DMS79 (cell line): Measurements from ENCODE around the gene ACP5.
A peak's percentile ranks its signal among the peaks of the same experiment; 100 is the strongest.

Experiments used
- DNase-seq: peaks from one replicate; lab custom pipeline; 2025; lab: John Stamatoyannopoulos, UW

ACP5 gene

GRCh38 chr19:11547929-11548700, 29.3 kb downstream of the ACP5 start:
- no peak for DNase-seq

GRCh38 chr19:11541238-11541637, 36.2 kb downstream of the ACP5 start:
- DNase-seq = no peak

GRCh38 chr19:11540645-11541044, 36.8 kb downstream of the ACP5 start:
- DNase-seq = no peak

DNA sequence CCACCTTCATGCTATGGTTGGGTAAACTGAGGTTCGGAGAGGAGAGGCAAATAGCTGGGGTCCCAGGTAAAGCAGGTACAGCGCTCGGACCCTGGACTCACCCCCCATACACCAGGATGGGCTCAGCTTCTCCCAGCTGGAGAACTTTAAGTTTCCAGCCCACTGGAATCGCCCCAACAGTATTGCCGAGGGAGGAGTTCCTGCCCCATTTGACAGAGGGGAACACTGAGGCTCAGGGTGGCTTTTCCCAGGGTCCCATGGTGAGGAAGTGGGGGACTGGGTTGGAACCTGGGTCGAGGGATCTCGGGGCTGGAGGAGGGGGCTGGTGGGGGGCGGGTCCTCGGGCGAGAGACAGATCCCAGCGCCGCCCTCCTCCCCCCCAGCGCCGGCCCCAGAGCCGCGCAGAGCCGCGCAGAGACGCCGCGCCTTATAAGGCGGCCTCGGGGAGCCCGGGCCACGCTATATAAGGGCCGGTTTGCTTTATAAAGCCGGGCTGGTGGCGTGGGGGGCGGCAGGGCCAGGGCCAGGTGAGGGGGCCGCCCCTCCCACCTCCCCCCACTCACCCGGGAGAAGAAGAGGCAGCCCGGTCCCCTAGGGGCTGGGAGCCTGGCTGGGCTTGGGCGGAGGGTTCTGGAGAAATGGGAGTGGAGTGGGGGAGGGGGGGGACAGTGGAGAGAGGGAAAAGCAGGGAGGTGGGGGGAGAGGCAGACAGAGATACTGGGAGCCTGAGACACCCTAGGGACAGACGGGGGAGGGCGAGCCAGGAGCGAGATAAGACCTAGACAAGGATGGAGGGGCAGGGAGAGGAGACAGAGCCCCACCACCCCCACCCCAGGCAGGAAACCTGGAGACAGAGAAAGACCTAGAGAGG, 37.7 kb downstream of the ACP5 start:
- no peak for DNase-seq

GRCh38 chr19:11538232-11539036, 39.0 kb downstream of the ACP5 start, which contains the start of gene CNN1:
Gene CNN1, plus strand, starts transcription at chr19:11538851. Its CDS starts 77 bp downstream, at chr19:11538928.
- no peak for DNase-seq

DNA sequence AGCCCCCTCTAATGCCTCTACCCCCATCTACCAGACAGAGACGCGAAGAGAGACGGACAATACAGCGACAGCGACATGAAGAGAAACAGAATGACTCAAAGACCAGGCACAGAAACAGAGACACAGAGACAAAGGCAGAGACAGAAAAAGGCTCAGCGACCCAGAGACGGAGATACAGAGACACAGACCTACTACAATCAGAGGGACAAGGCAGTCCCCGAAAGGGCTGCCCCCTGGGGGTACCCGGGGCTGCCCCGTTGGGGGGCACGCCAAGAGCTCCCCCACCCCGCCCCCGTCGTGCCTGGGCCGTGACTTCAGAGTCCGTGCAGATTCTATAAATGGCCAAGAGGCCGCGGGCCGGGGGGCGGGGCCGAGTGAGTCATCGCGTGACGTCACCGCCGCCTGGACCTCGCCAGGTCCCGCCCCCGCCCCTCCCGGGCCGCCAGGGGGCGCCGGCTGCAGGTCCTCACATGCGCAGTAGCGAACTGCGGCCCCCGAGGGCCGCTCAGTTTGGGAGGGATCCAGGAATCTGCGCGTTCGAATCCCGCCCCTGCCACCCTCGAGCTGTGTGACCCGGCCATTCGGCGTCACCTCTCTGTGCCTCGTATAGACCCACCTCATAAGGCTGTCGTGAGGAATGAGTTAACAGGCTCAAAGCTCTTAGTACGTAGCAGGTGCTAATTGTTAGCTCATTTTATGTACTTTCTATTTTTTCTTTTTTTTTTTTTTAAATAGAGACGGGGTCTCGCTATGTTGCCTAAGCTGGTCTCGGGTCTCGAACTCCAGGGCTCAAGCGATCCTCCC, 41.5 kb downstream of the ACP5 start:
- no peak for DNase-seq

DNA sequence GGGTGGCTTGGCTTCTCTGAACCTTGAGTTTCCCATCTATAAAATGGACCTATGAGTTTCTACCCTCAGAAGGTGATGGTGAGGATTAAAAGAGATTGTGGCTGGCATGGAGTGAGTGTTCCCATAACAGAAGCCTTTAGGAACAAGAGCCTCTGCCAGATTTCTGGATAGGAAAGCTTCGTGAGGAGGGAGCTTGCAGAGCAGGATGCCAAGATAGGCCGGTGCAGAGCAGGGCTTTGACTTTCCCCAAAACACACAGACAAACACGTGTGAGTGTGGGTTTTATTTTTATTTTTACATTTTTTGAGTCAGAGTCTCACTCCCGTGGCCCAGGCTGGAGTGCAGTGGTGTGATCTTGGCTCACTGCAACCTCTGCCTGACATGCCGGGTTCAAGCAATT, 42.5 kb downstream of the ACP5 start:
- no peak for DNase-seq

DNA sequence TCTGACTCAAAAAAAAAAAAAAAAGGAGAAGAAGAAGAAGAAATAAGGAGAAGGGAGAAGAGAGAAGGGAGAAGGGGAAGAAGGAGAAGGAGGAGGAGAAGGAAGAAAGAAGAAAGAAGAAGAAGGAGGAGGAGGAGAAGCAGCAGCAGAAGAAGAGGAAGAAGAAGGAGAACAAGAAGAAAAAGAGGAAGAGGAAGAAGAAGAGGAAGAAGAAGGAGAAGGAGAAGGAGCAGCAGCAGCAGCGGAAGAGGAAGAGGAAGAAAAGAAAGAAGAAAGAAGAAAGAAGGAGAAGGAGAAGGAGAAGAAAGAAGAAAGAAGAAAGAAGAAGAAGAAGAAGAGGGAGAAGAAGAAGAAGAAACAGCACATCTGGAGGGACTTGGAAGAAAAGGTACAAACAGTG, 42.9 kb downstream of the ACP5 start:
- DNase-seq = no peak

GRCh38 chr19:11530432-11530831, 47.0 kb downstream of the ACP5 start:
- no peak for DNase-seq

DNA sequence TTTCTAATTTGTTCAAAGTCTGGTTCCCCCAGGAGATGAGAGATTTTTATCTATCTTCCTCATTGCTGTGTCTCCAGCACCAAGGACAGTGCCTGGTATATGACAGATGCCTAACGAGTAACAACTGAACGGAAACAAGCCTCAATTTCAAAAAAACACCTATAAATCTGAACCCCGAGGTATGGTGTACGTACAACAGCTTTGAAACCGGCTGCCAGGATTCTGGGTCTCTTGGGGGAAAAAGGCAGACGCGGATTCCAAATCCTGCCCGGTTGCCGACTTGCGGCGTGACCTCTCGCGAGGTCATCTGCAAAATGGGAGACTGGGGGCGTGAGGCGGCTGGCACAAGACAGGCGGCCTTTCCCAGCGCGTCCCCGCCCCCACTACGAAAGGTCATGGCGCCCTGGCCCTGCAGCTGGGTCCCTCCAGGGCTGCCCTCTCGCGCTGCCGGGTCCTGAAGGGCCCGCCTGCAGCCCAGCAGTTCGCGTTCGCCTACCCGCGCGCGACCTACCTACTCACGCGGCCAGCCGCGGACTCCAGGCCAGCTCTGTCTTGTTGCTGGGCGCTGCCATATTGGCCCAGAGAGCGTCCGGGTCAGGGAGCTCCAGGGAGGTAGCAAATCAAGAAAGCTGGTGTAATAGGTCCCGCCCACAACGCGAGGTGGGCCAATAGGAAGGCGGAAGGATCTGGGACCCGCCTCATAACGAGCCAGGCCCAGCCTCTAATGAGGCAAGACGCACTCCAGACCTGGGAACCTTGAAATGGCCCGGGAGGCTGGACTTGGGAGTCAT, 48.7 kb downstream of the ACP5 start, which contains the start of gene ECSIT:
TSS of gene ECSIT (minus strand) at position 584 of the 791 bp plus-strand sequence. CDS start 9,964 bp downstream, outside the sequence.
- peak; percentile 99 for DNase-seq
